Measurements from ENCODE around the gene ARL2. TPM values are rescaled to one million over a fixed set of nuclear protein-coding genes. Genes with fewer than 3 reads are reported as not detected.

Gene ARL2
- total RNA-seq, 2 donors from 2014 or later = 155 to 207 TPM

GRCh38 chr11:65013130-65013887 is 651 bp upstream of the ARL2 start:
- H3K4me3 ChIP-seq = peak overlapping the region; percentile 65 to 85
- peak; percentile 68 to 70 for TF ChIP-seq CTCF (IDR thresholded peaks at IDR 0.05)
- H3K27me3 ChIP-seq = no peaks in the 10 kb centered on the region
- peak overlapping the region; percentile 97 to 100 for H3K27ac ChIP-seq
- peaks cover 0 to 27% of the 10 kb centered on the region in 2 donors for H3K4me1 ChIP-seq
- H3K36me3 ChIP-seq = no peaks in the 10 kb centered on the region
- H3K9me3 ChIP-seq = no peaks in the 10 kb centered on the region
- DNase-seq (ENCODE audit: low spot score) = peak; percentile 96

GRCh38 chr11:65014726-65015227 is 817 bp downstream of the ARL2 start:
- peaks cover 0 to 27% of the 10 kb centered on the region in 2 donors for H3K4me1 ChIP-seq
- H3K36me3 ChIP-seq = peaks cover 10% of the 10 kb centered on the region
- no peak for TF ChIP-seq CTCF (IDR thresholded peaks at IDR 0.05)
- peak overlapping the region; percentile 65 to 85 for H3K4me3 ChIP-seq
- peak overlapping the region; percentile 97 to 100 for H3K27ac ChIP-seq
- H3K9me3 ChIP-seq = no peaks in the 10 kb centered on the region
- H3K27me3 ChIP-seq = no peaks in the 10 kb centered on the region
- peak; percentile 63 for DNase-seq (ENCODE audit: low spot score)

- peaks cover 21% of the 10 kb centered on the region for H3K36me3 ChIP-seq
- no peaks in the 10 kb centered on the region for H3K9me3 ChIP-seq
- H3K4me1 ChIP-seq = peaks cover 0 to 27% of the 10 kb centered on the region in 2 donors
- H3K4me3 ChIP-seq = no peak overlapping the region
- no peaks in the 10 kb centered on the region for H3K27me3 ChIP-seq
- no peak overlapping the region for H3K27ac ChIP-seq
- TF ChIP-seq CTCF (IDR thresholded peaks at IDR 0.05) = no peak
- DNase-seq (ENCODE audit: low spot score) = no peak
Observed at GRCh38 chr11:65016705-65017104, 2.7 kb downstream of the ARL2 start.

GRCh38 chr11:65017937-65018336 is 4.0 kb downstream of the ARL2 start:
- H3K27me3 ChIP-seq = no peaks in the 10 kb centered on the region
- H3K36me3 ChIP-seq = peaks cover 25% of the 10 kb centered on the region
- no peak for TF ChIP-seq CTCF (IDR thresholded peaks at IDR 0.05)
- no peak overlapping the region for H3K27ac ChIP-seq
- DNase-seq (ENCODE audit: low spot score) = no peak
- no peaks in the 10 kb centered on the region for H3K9me3 ChIP-seq
- H3K4me3 ChIP-seq = no peak overlapping the region
- H3K4me1 ChIP-seq = peaks cover 0 to 25% of the 10 kb centered on the region in 2 donors

- H3K4me1 ChIP-seq = peaks cover 0 to 18% of the 10 kb centered on the region in 2 donors
- no peaks in the 10 kb centered on the region for H3K9me3 ChIP-seq
- TF ChIP-seq CTCF (IDR thresholded peaks at IDR 0.05) = no peak
- H3K36me3 ChIP-seq = peaks cover 25% of the 10 kb centered on the region
- H3K4me3 ChIP-seq = no peak overlapping the region
- H3K27ac ChIP-seq = no peak overlapping the region
- no peak for DNase-seq (ENCODE audit: low spot score)
- no peaks in the 10 kb centered on the region for H3K27me3 ChIP-seq
Observed at GRCh38 chr11:65019824-65020223, 5.9 kb downstream of the ARL2 start.
